MM.1S (cell line): ENCODE results near the gene NDUFB10.

Source experiments
- DNase-seq: peaks from one replicate; pipeline ENCODE4 v3.0.0-alpha.2; 2015
- H2AFZ ChIP-seq: fragments of 300-600 bp; sonication (generic); 2 replicates; pipeline ENCODE4 v1.6.0; 2016; ENCODE audit warnings: antibody characterized with exemption, low read length
- H3F3A ChIP-seq: fragments of 300-600 bp; sonication (generic); 2 replicates; pipeline ENCODE4 v1.6.1; 2016; ENCODE audit warnings: mild to moderate bottlenecking, antibody characterized with exemption, low read length, moderate library complexity, mixed read lengths; ENCODE audit not compliant: insufficient read depth
- H3K27ac ChIP-seq: fragments of 300-600 bp; sonication (generic); 2 replicates; pipeline ENCODE4 v1.5.1; 2016; ENCODE audit warnings: mild to moderate bottlenecking, low read length
- H3K27me3 ChIP-seq: fragments of 300-600 bp; sonication (generic); replicated peaks from 2 replicates; pipeline ENCODE4 v1.6.0; 2016; ENCODE audit warnings: low read length; ENCODE audit not compliant: insufficient read depth
- H3K36me3 ChIP-seq: fragments of 300-600 bp; sonication (generic); replicated peaks from 2 replicates; pipeline ENCODE4 v1.6.1; 2016; ENCODE audit warnings: mild to moderate bottlenecking, low read length, mixed read lengths; ENCODE audit not compliant: insufficient read depth
- H3K4me1 ChIP-seq: fragments of 300-600 bp; sonication (generic); 2 replicates; pipeline ENCODE4 v1.6.1; 2016; ENCODE audit warnings: low read length, mixed read lengths
- H3K4me2 ChIP-seq: fragments of 300-600 bp; sonication (generic); 2 replicates; pipeline ENCODE4 v1.6.0; 2016; ENCODE audit warnings: low read depth, low read length
- H3K4me3 ChIP-seq: fragments of 300-600 bp; sonication (generic); 2 replicates; pipeline ENCODE4 v1.5.1; 2016; ENCODE audit warnings: low read length, mixed read lengths
- H3K79me2 ChIP-seq: fragments of 300-600 bp; sonication (generic); 2 replicates; pipeline ENCODE4 v1.6.1; 2016; ENCODE audit warnings: mixed run types, low read length, mixed read lengths
- H3K9ac ChIP-seq: fragments of 300-600 bp; sonication (generic); 2 replicates; pipeline ENCODE4 v1.6.1; 2016; ENCODE audit warnings: low read length, mixed read lengths
- H3K9me2 ChIP-seq: fragments of 300-600 bp; sonication (generic); replicated peaks from 2 replicates; pipeline ENCODE4 v1.6.1; 2016; ENCODE audit warnings: mild to moderate bottlenecking, low read length, mixed read lengths; ENCODE audit not compliant: insufficient read depth
- H3K9me3 ChIP-seq: fragments of 300-600 bp; sonication (generic); replicated peaks from 2 replicates; pipeline ENCODE4 v1.6.1; 2016; ENCODE audit warnings: mild to moderate bottlenecking, low read length, mixed read lengths; ENCODE audit not compliant: insufficient read depth
- H4K20me1 ChIP-seq: fragments of 300-600 bp; sonication (generic); 2 replicates; pipeline ENCODE4 v1.6.1; 2016; ENCODE audit warnings: mild to moderate bottlenecking, low read length, moderate library complexity, mixed read lengths; ENCODE audit not compliant: insufficient read depth
- EZH2 ChIP-seq: fragments of 300-600 bp; sonication (generic); optimal IDR thresholded peaks from 2 replicates; pipeline ENCODE3; 2017; ENCODE audit warnings: low read depth, mild to moderate bottlenecking, antibody characterized with exemption, low read length, mixed read lengths
- EZH2phosphoT487 ChIP-seq: fragments of 300-600 bp; sonication (generic); IDR thresholded peaks from 2 replicates; pipeline ENCODE4 v1.6.1; 2018; ENCODE audit warnings: antibody characterized with exemption, low read length
- TF ChIP-seq, protein P1 (sequence below): fragments of 300-600 bp; sonication (generic); IDR thresholded peaks from 2 replicates; pipeline ENCODE4 v1.5.1; 2016; ENCODE audit warnings: antibody characterized with exemption, low read length, mixed read lengths

Gene NDUFB10

DNA sequence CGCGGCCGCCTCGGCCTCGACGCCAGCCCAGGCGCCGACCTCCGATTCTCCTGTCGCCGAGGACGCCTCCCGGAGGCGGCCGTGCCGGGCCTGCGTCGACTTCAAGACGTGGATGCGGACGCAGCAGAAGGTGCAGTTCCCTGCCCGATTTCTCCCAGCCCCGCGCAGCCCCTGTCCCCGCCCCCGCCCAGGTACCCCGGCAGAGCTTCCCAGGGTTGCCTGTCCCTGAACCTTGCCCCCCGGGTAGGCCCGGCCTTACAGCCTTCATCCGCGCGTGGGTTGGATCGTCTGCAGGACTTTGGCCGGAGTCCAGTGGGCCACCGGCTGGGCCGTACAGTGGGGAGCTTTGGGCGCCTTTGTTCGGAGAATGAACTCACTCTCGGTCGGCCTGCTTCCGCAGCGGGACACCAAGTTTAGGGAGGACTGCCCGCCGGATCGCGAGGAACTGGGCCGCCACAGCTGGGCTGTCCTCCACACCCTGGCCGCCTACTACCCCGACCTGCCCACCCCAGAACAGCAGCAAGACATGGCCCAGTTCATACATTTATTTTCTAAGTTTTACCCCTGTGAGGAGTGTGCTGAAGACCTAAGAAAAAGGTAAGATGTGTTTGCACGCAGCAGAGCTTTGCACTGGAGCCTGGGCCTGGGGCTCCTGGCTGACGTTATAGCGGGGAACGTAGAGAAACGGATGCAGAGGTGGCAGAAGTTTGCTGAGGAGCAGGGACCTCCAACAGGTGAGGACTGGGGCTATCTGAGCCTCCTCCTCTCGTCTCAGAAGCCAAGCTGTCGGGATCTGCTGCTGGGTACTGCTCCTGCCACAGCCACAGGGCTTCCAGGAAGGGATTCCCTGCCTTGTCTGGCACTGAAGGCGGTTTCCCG is 25.2 kb downstream of the NDUFB10 start:
- no peak for TF ChIP-seq EZH2phosphoT487
- TF ChIP-seq EZH2 = no peak
- TF ChIP-seq, protein P1, sequence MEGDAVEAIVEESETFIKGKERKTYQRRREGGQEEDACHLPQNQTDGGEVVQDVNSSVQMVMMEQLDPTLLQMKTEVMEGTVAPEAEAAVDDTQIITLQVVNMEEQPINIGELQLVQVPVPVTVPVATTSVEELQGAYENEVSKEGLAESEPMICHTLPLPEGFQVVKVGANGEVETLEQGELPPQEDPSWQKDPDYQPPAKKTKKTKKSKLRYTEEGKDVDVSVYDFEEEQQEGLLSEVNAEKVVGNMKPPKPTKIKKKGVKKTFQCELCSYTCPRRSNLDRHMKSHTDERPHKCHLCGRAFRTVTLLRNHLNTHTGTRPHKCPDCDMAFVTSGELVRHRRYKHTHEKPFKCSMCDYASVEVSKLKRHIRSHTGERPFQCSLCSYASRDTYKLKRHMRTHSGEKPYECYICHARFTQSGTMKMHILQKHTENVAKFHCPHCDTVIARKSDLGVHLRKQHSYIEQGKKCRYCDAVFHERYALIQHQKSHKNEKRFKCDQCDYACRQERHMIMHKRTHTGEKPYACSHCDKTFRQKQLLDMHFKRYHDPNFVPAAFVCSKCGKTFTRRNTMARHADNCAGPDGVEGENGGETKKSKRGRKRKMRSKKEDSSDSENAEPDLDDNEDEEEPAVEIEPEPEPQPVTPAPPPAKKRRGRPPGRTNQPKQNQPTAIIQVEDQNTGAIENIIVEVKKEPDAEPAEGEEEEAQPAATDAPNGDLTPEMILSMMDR = no peak
- Histone ChIP-seq H4K20me1 (no peaks in the 10 kb centered on the region), H3K4me1 (peaks cover 16% of the 10 kb centered on the region), H3K27ac (no peak overlapping the region), H3K9me3 (no peaks in the 10 kb centered on the region), H3K79me2 (peaks cover 16% of the 10 kb centered on the region), H2AFZ (peak overlapping the region; percentile 9), H3K27me3 (peaks cover 39% of the 10 kb centered on the region), H3K9ac (peak overlapping the region; percentile 86), H3K36me3 (0 out of 2 replicates have a peak, but pooled peaks cover 4% of the 10 kb centered on the region), H3K4me3 (peak overlapping the region; percentile 99), H3F3A (peaks cover 27% of the 10 kb centered on the region), H3K9me2 (no peaks in the 10 kb centered on the region), H3K4me2 (peak overlapping the region; percentile 91)
- DNase-seq = no peak

- Histone ChIP-seq H3K9me2 (no peaks in the 10 kb centered on the region), H3K4me3 (peak overlapping the region; percentile 99; the same call in 1 of the 2 replicates), H3K27ac (no peak overlapping the region), H3F3A (peaks cover 27% of the 10 kb centered on the region), H3K4me1 (peaks cover 20% of the 10 kb centered on the region), H4K20me1 (no peaks in the 10 kb centered on the region), H3K36me3 (0 out of 2 replicates have a peak, but pooled peaks cover 4% of the 10 kb centered on the region), H3K9me3 (no peaks in the 10 kb centered on the region), H3K27me3 (peaks cover 33% of the 10 kb centered on the region), H3K4me2 (peak overlapping the region; percentile 91), H2AFZ (no peak overlapping the region), H3K79me2 (peaks cover 16% of the 10 kb centered on the region), H3K9ac (peak overlapping the region; percentile 86; the same call in 1 of the 2 replicates)
- no peak for TF ChIP-seq EZH2
- no peak for TF ChIP-seq EZH2phosphoT487
- TF ChIP-seq, protein P1 = no peak
- no peak for DNase-seq
Measured at GRCh38 chr16:1985466-1986150, 26.3 kb downstream of the NDUFB10 start.

- Histone ChIP-seq H3K4me3 (no peak overlapping the region), H3K79me2 (peaks cover 16% of the 10 kb centered on the region), H4K20me1 (no peaks in the 10 kb centered on the region), H3K4me2 (no peak overlapping the region), H2AFZ (no peak overlapping the region), H3K4me1 (peaks cover 31% of the 10 kb centered on the region), H3F3A (peaks cover 26% of the 10 kb centered on the region), H3K27ac (no peak overlapping the region), H3K9me3 (no peaks in the 10 kb centered on the region), H3K27me3 (peaks cover 22% of the 10 kb centered on the region), H3K36me3 (0 out of 2 replicates have a peak, but pooled peaks cover 4% of the 10 kb centered on the region), H3K9me2 (no peaks in the 10 kb centered on the region), H3K9ac (no peak overlapping the region)
- TF ChIP-seq, protein P1 = no peak
- TF ChIP-seq EZH2 (no peak), EZH2phosphoT487 (no peak)
- DNase-seq = no peak
Measured at GRCh38 chr16:1987198-1987597, 27.9 kb downstream of the NDUFB10 start.
